Gastrocnemius medialis (tissue), 4 donors: Measurements from ENCODE around the gene KLC1.

Source experiments
- CTCF ChIP-seq, 5 experiments: fragments of 450-650 bp in 3 of 5; fragments of 200-600 bp in 2 of 5; sonication (generic) in 2 of 5; IDR thresholded peaks in 4 of 5; conservative IDR thresholded peaks in 1 of 5; 1 replicate in 4 of 5; 2 replicates in 1 of 5; pipeline ENCODE4 v1.5.1; 2016 to 2019; ENCODE audit warnings: antibody characterized with exemption in 5 of 5, mild to moderate bottlenecking in 3 of 5, moderate library complexity in 3 of 5
- POLR2A ChIP-seq, 2 donors: fragments of 450-650 bp; IDR thresholded peaks; one replicate each; pipeline ENCODE4 v1.6.1; 2017; ENCODE audit warnings: antibody characterized with exemption in 2 of 2, mild to moderate bottlenecking in 2 of 2, moderate library complexity in 2 of 2

DNA sequence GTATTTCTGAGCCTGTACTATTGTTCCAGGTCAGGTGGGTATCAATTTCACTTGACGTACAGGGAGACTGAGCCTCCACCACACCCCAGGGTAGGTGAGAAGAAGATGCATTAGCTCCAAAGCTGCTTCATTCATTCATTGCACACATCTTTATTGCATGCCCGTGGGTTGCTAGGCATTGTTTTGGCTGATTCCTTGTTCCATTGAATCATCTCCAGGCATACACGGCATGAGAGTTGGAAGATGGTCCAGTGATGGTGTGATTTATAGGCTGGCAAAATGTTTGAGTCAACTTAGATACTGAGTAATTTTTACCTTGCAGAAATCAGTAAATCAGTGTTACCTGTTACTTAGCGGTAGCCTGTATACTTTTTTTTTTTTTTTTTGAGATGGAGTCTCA is 21.2 kb downstream of the KLC1 start:
- no peak for TF ChIP-seq POLR2A (IDR thresholded peaks at IDR 0.05)
- TF ChIP-seq CTCF (IDR thresholded peaks at IDR 0.05 in 4 of 5, conservative IDR thresholded peaks at IDR 0.05 in 1 of 5): no peak
